H9 (cell line): Measurements from ENCODE around the gene TMEM35B. TPM values are rescaled to one million over a fixed set of nuclear protein-coding genes. Genes with fewer than 3 reads are reported as not detected.

Experiments
- DNase-seq: peaks from one replicate; pipeline ENCODE4 v3.0.0-alpha.2; 2017
- H2AFZ ChIP-seq: one replicate; pipeline ENCODE4 v1.6.1; 2013; ENCODE audit warnings: mild to moderate bottlenecking, low read length, control low read depth, moderate library complexity
- H2AK5ac ChIP-seq: 2 replicates; pipeline ENCODE4 v1.6.1; 2013; ENCODE audit warnings: low read length, control low read depth, mixed read lengths; ENCODE audit not compliant: insufficient read length
- H2BK120ac ChIP-seq: one replicate; pipeline ENCODE4 v1.6.1; 2013; ENCODE audit warnings: low read depth, mild to moderate bottlenecking, low read length, control low read depth, inconsistent platforms; ENCODE audit not compliant: poor library complexity, severe bottlenecking
- H2BK12ac ChIP-seq: 2 replicates; pipeline ENCODE4 v1.6.1; 2013; ENCODE audit warnings: low read length, control low read depth, mixed read lengths, low read depth; ENCODE audit not compliant: insufficient read length
- H2BK15ac ChIP-seq: 2 replicates; pipeline ENCODE4 v1.6.1; 2013; ENCODE audit warnings: low read depth, low read length, control low read depth
- H2BK20ac ChIP-seq: one replicate; pipeline ENCODE4 v1.6.1; 2013; ENCODE audit warnings: low read depth, mild to moderate bottlenecking, low read length, control low read depth, inconsistent platforms; ENCODE audit not compliant: poor library complexity, severe bottlenecking
- H2BK5ac ChIP-seq: 2 replicates; pipeline ENCODE4 v1.6.1; 2013; ENCODE audit warnings: low read length, control low read depth, mixed read lengths; ENCODE audit not compliant: insufficient read length
- H3K14ac ChIP-seq: 2 replicates; pipeline ENCODE4 v1.6.1; 2013; ENCODE audit warnings: low read length, control low read depth; ENCODE audit not compliant: insufficient read depth
- H3K18ac ChIP-seq: 2 replicates; pipeline ENCODE4 v1.6.1; 2013; ENCODE audit warnings: low read depth, mild to moderate bottlenecking, mixed read lengths, low read length, control low read depth; ENCODE audit not compliant: insufficient read length
- H3K23ac ChIP-seq: 2 replicates; pipeline ENCODE4 v1.6.1; 2013; ENCODE audit warnings: low read length, control low read depth, mixed read lengths, low read depth; ENCODE audit not compliant: insufficient read length
- H3K23me2 ChIP-seq: 2 replicates; pipeline ENCODE4 v1.6.1; 2013; ENCODE audit warnings: low read depth, mild to moderate bottlenecking, mixed read lengths, low read length, control low read depth; ENCODE audit not compliant: insufficient read length, poor library complexity, severe bottlenecking
- H3K27ac ChIP-seq: 2 replicates; pipeline ENCODE4 v1.5.1; 2013; ENCODE audit warnings: low read length, control low read depth, mixed read lengths, low read depth; ENCODE audit not compliant: insufficient read length
- H3K27me3 ChIP-seq: 2 replicates; pipeline ENCODE4 v1.6.1; 2013; ENCODE audit warnings: low read length, control low read depth, inconsistent platforms; ENCODE audit not compliant: insufficient read depth
- H3K4ac ChIP-seq: 2 replicates; pipeline ENCODE4 v1.6.1; 2013; ENCODE audit warnings: low read depth, mild to moderate bottlenecking, control low read depth, inconsistent platforms, low read length, moderate library complexity
- H3K4me1 ChIP-seq: 2 replicates; pipeline ENCODE4 v1.6.1; 2013; ENCODE audit warnings: low read length, control low read depth, inconsistent platforms; ENCODE audit not compliant: insufficient read depth
- H3K4me2 ChIP-seq: 2 replicates; pipeline ENCODE4 v1.6.1; 2013; ENCODE audit warnings: low read length, control low read depth, mixed read lengths; ENCODE audit not compliant: insufficient read length, insufficient read depth
- H3K56ac ChIP-seq: 2 replicates; pipeline ENCODE4 v1.6.1; 2013; ENCODE audit warnings: low read depth, mild to moderate bottlenecking, mixed read lengths, low read length, control low read depth; ENCODE audit not compliant: insufficient read length
- H3K79me1 ChIP-seq: 2 replicates; pipeline ENCODE4 v1.6.1; 2013; ENCODE audit warnings: low read depth, mild to moderate bottlenecking, moderate library complexity, low read length, control low read depth, inconsistent platforms; ENCODE audit not compliant: insufficient read depth, poor library complexity, severe bottlenecking
- H3K79me2 ChIP-seq: 2 replicates; pipeline ENCODE4 v1.6.1; 2013; ENCODE audit warnings: low read length, control low read depth, inconsistent platforms; ENCODE audit not compliant: insufficient read depth
- H3K9ac ChIP-seq: 2 replicates; pipeline ENCODE4 v1.6.1; 2013; ENCODE audit warnings: low read length, control low read depth, mixed read lengths; ENCODE audit not compliant: insufficient read length; ENCODE audit errors: extremely low read depth
- H3K9me3 ChIP-seq: one replicate; pipeline ENCODE4 v1.6.1; 2013; ENCODE audit warnings: low read depth, low read length, inconsistent platforms; ENCODE audit not compliant: control insufficient read depth
- H3T11ph ChIP-seq: one replicate; pipeline ENCODE4 v1.6.1; 2013; ENCODE audit warnings: mild to moderate bottlenecking, low read length, control low read depth, inconsistent platforms
- H4K20me1 ChIP-seq: one replicate; pipeline ENCODE4 v1.6.1; 2013; ENCODE audit not compliant: control insufficient read depth, insufficient read length, insufficient read depth
- H4K5ac ChIP-seq: 2 replicates; pipeline ENCODE4 v1.6.1; 2013; ENCODE audit warnings: low read depth, mild to moderate bottlenecking, mixed read lengths, low read length, control low read depth; ENCODE audit not compliant: insufficient read length
- H4K8ac ChIP-seq: replicated peaks from 2 replicates; pipeline ENCODE4 v1.6.1; 2013; ENCODE audit warnings: low read length, control low read depth, mixed read lengths, low read depth; ENCODE audit not compliant: insufficient read length
- H4K91ac ChIP-seq: 2 replicates; pipeline ENCODE4 v1.6.1; 2013; ENCODE audit warnings: low read depth, mild to moderate bottlenecking, moderate library complexity, mixed read lengths, low read length, control low read depth; ENCODE audit not compliant: insufficient read length
- H3K27ac Mint-ChIP-seq, 3 experiments: 2 replicates in 2 of 3; 3 replicates in 1 of 3; pipeline ENCODE4 v1.8.0; 2020 to 2021; ENCODE audit warnings: mixed read lengths in 3 of 3, mild to moderate bottlenecking in 1 of 3, moderate library complexity in 1 of 3
- H3K27me3 Mint-ChIP-seq: 2 replicates; pipeline ENCODE4 v1.8.0; 2021; ENCODE audit warnings: low read depth, mild to moderate bottlenecking, moderate library complexity, mixed read lengths
- H3K36me3 Mint-ChIP-seq, 3 experiments: 2 replicates in 2 of 3; 3 replicates in 1 of 3; pipeline ENCODE4 v1.8.0; 2020 to 2021; ENCODE audit warnings: low read depth in 3 of 3, mixed read lengths in 3 of 3; ENCODE audit not compliant: insufficient read depth in 1 of 3
- H3K4me1 Mint-ChIP-seq, 2 experiments: 2 replicates each; pipeline ENCODE4 v1.8.0; 2020; ENCODE audit warnings: mixed read lengths in 2 of 2
- H3K4me3 Mint-ChIP-seq, 2 experiments: 2 replicates in 1 of 2; 3 replicates in 1 of 2; pipeline ENCODE4 v1.8.0; 2020 to 2021; ENCODE audit warnings: mild to moderate bottlenecking in 2 of 2, mixed read lengths in 2 of 2, moderate library complexity in 1 of 2
- H3K9me3 Mint-ChIP-seq, 2 experiments: 2 replicates in 1 of 2; 3 replicates in 1 of 2; pipeline ENCODE4 v1.8.0; 2020; ENCODE audit warnings: mild to moderate bottlenecking in 2 of 2, mixed read lengths in 2 of 2, moderate library complexity in 1 of 2
- total RNA-seq: library from RNA; stranded (reverse); gene quantifications from 2 replicates; pipeline ENCODE4 v1.2.1, GENCODE V29; 2021
- TF ChIP-seq, protein P1 (sequence below): fragments of 200-600 bp; sonication (generic); conservative IDR thresholded peaks from 3 replicates; pipeline ENCODE4 v1.8.0; 2021; ENCODE audit warnings: antibody characterized with exemption, mild to moderate bottlenecking

Gene TMEM35B
- total RNA-seq, 1 experiment from 2014 or later: 7.7 TPM

DNA sequence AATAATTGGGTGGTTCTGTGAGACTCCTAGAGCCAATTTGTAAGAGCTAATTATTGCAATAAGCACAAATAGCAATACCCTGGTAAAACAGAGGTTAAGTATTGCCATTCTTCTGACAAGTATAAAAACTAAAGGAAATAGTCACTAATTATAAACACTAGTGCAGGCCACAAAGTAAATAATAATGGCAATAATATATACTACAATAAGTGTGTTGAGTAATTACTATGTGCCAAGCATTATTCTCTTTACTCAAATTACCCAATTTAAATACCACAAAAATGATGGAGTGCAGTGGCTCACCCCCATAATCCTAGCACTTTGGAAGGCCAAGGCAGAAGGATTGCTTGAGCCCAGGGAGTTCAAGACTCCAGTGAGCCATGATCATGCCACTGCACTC lies 31.3 kb upstream of the TMEM35B start:
- no peak overlapping the region for H2AFZ ChIP-seq
- H4K5ac ChIP-seq: no peak overlapping the region
- no peak overlapping the region for H3K23ac ChIP-seq
- no peaks in the 10 kb centered on the region for H3K27me3 ChIP-seq
- H3K9me3 ChIP-seq: no peaks in the 10 kb centered on the region
- Mint-ChIP-seq H3K9me3 (no peaks in the 10 kb centered on the region), H3K4me3 (no peak overlapping the region), H3K27ac (no peak overlapping the region), H3K36me3 (peaks cover 0 to 12% (median 4%) of the 10 kb centered on the region in 3 experiments; a peak in 4 of 7 replicates), H3K4me1 (no peaks in the 10 kb centered on the region), H3K27me3 (no peaks in the 10 kb centered on the region)
- no peak overlapping the region for H2BK12ac ChIP-seq
- TF ChIP-seq, protein P1, sequence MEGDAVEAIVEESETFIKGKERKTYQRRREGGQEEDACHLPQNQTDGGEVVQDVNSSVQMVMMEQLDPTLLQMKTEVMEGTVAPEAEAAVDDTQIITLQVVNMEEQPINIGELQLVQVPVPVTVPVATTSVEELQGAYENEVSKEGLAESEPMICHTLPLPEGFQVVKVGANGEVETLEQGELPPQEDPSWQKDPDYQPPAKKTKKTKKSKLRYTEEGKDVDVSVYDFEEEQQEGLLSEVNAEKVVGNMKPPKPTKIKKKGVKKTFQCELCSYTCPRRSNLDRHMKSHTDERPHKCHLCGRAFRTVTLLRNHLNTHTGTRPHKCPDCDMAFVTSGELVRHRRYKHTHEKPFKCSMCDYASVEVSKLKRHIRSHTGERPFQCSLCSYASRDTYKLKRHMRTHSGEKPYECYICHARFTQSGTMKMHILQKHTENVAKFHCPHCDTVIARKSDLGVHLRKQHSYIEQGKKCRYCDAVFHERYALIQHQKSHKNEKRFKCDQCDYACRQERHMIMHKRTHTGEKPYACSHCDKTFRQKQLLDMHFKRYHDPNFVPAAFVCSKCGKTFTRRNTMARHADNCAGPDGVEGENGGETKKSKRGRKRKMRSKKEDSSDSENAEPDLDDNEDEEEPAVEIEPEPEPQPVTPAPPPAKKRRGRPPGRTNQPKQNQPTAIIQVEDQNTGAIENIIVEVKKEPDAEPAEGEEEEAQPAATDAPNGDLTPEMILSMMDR: no peak
- no peak overlapping the region for H3K4ac ChIP-seq
- H2AK5ac ChIP-seq: no peak overlapping the region
- H2BK120ac ChIP-seq: no peak overlapping the region
- H4K91ac ChIP-seq: no peak overlapping the region
- no peak overlapping the region for H3K56ac ChIP-seq
- H3K18ac ChIP-seq: no peak overlapping the region
- H2BK15ac ChIP-seq: no peak overlapping the region
- no peak overlapping the region for H2BK5ac ChIP-seq
- no peak overlapping the region for H3K4me2 ChIP-seq
- no peak overlapping the region for H3T11ph ChIP-seq
- no peak overlapping the region for H3K27ac ChIP-seq
- H4K8ac ChIP-seq: no peak overlapping the region
- no peak overlapping the region for H3K14ac ChIP-seq
- no peak overlapping the region for H3K9ac ChIP-seq
- no peak overlapping the region for H2BK20ac ChIP-seq
- no peaks in the 10 kb centered on the region for H4K20me1 ChIP-seq
- H3K79me2 ChIP-seq: no peaks in the 10 kb centered on the region
- H3K23me2 ChIP-seq: no peaks in the 10 kb centered on the region
- DNase-seq: no peak
- H3K4me1 ChIP-seq: no peaks in the 10 kb centered on the region
- no peaks in the 10 kb centered on the region for H3K79me1 ChIP-seq
